ENCODE measurements around the gene TNFRSF19.

GRCh38 chr13:23632741-23633140 lies 62.5 kb downstream of the TNFRSF19 start:
- TF ChIP-seq HDAC2 (IDR thresholded peaks at IDR 0.05; ENCODE audit: borderline replicate concordance in 1 of 2, low read depth in 2 of 2, low read length in 2 of 2) (no peak), PHF8 (conservative IDR thresholded peaks at IDR 0.05; ENCODE audit: low read depth, low read length) (no peak), POLR2AphosphoS5 (IDR thresholded peaks at IDR 0.05; ENCODE audit: low read depth, low read length) (no peak), E2F6 (IDR thresholded peaks at IDR 0.05) (no peak), RNF2 (IDR thresholded peaks at IDR 0.05; ENCODE audit: borderline replicate concordance, low read depth, low read length, missing control alignments, poor library complexity, severe bottlenecking) (no peak), EZH2 (IDR thresholded peaks at IDR 0.05; ENCODE audit: low read depth, low read length, severe bottlenecking) (no peak), EP300 (IDR thresholded peaks at IDR 0.05; ENCODE audit: borderline replicate concordance in 1 of 2, low read depth in 2 of 2, low read length in 2 of 2) (no peak; a peak in 1 of 3 replicates), CTCF (IDR thresholded peaks at IDR 0.05; ENCODE audit: control extremely low read depth in 1 of 3, insufficient read depth in 1 of 3, low read depth in 1 of 3, low read length in 3 of 3) (no peak)
